Neutrophil (primary cell): ENCODE measurements around the gene SLC12A8.

Source experiments
- H3K27ac ChIP-seq: fragments of 200-600 bp; sonication (generic); 2 replicates; pipeline ENCODE4 v1.5.1; 2016; ENCODE audit warnings: mild to moderate bottlenecking, moderate library complexity
- H3K27me3 ChIP-seq: fragments of 200-600 bp; sonication (generic); 2 replicates; pipeline ENCODE4 v1.6.0; 2016; ENCODE audit warnings: mild to moderate bottlenecking
- H3K36me3 ChIP-seq: fragments of 200-600 bp; sonication (generic); 2 replicates; pipeline ENCODE4 v1.5.1; 2017
- H3K4me1 ChIP-seq, 2 experiments: fragments of 200-600 bp in 1 of 2; sonication (generic) in 1 of 2; 1 replicate in 1 of 2; 2 replicates in 1 of 2; pipeline versions ENCODE4 v1.5.1 to v1.6.1; 2013 to 2016; ENCODE audit warnings: low read depth in 1 of 2, low read length in 1 of 2, mild to moderate bottlenecking in 1 of 2, moderate library complexity in 1 of 2; ENCODE audit not compliant: control insufficient read depth in 1 of 2, insufficient read depth in 1 of 2
- H3K4me3 ChIP-seq, 2 experiments: fragments of 200-600 bp in 1 of 2; sonication (generic) in 1 of 2; 1 replicate in 1 of 2; 2 replicates in 1 of 2; pipeline ENCODE4 v1.5.1; 2013 to 2016; ENCODE audit warnings: low read depth in 1 of 2, low read length in 1 of 2, mild to moderate bottlenecking in 1 of 2, moderate library complexity in 1 of 2
- H3K9me3 ChIP-seq: fragments of 200-600 bp; sonication (generic); 2 replicates; pipeline ENCODE4 v1.5.1; 2016
- CTCF ChIP-seq: fragments of 200-600 bp; sonication (generic); IDR thresholded peaks from 2 replicates; pipeline ENCODE4 v1.5.1; 2016; ENCODE audit warnings: antibody characterized with exemption

The SLC12A8 gene

GRCh38 chr3:125148836-125149235 is 63.7 kb downstream of the SLC12A8 start:
- peaks cover 3 to 13% of the 10 kb centered on the region in 2 experiments for H3K4me1 ChIP-seq
- H3K27ac ChIP-seq, result no peak overlapping the region
- H3K9me3 ChIP-seq, result no peaks in the 10 kb centered on the region

GRCh38 chr3:125148016-125148812 is 64.3 kb downstream of the SLC12A8 start:
- Histone ChIP-seq H3K27ac (no peak overlapping the region), H3K4me3 (no peak overlapping the region), H3K27me3 (peaks cover 1% of the 10 kb centered on the region), H3K4me1 (peaks cover 3 to 13% of the 10 kb centered on the region in 2 experiments), H3K36me3 (no peaks in the 10 kb centered on the region), H3K9me3 (no peaks in the 10 kb centered on the region)
- no peak for TF ChIP-seq CTCF

More at GRCh38 chr3:125148836-125149235, 63.7 kb downstream of the SLC12A8 start:
- TF ChIP-seq CTCF, result no peak
- no peak overlapping the region for H3K4me3 ChIP-seq
- H3K36me3 ChIP-seq, result no peaks in the 10 kb centered on the region
- no peaks in the 10 kb centered on the region for H3K27me3 ChIP-seq

GRCh38 chr3:125147491-125147820 is 65.1 kb downstream of the SLC12A8 start:
- Histone ChIP-seq H3K9me3 (no peaks in the 10 kb centered on the region), H3K27ac (no peak overlapping the region), H3K36me3 (no peaks in the 10 kb centered on the region), H3K4me3 (no peak overlapping the region), H3K4me1 (peaks cover 8 to 13% of the 10 kb centered on the region in 2 experiments), H3K27me3 (peaks cover 9% of the 10 kb centered on the region)
- TF ChIP-seq CTCF, result no peak

GRCh38 chr3:125146626-125147490 is 65.7 kb downstream of the SLC12A8 start:
- no peak overlapping the region for H3K4me3 ChIP-seq
- peaks cover 14 to 19% of the 10 kb centered on the region in 2 experiments for H3K4me1 ChIP-seq
- H3K9me3 ChIP-seq, result no peaks in the 10 kb centered on the region
- peaks cover 15% of the 10 kb centered on the region for H3K27me3 ChIP-seq
- no peaks in the 10 kb centered on the region for H3K36me3 ChIP-seq
- no peak for TF ChIP-seq CTCF
- H3K27ac ChIP-seq, result no peak overlapping the region

GRCh38 chr3:125145751-125146475 is 66.6 kb downstream of the SLC12A8 start:
- no peaks in the 10 kb centered on the region for H3K36me3 ChIP-seq
- H3K4me3 ChIP-seq, result no peak overlapping the region
- peaks cover 24% of the 10 kb centered on the region for H3K27me3 ChIP-seq
- H3K9me3 ChIP-seq, result no peaks in the 10 kb centered on the region
- peaks cover 17 to 23% of the 10 kb centered on the region in 2 experiments for H3K4me1 ChIP-seq
- TF ChIP-seq CTCF, result no peak
- no peak overlapping the region for H3K27ac ChIP-seq
